ENCODE data around the gene SYNPR. TPM values are rescaled to one million over a fixed set of nuclear protein-coding genes. Genes with fewer than 3 reads are reported as not detected.

SYNPR gene
- total RNA-seq, 2 donors from 2014 or later, result not detected

GRCh38 chr3:63400246-63400860, 122.2 kb downstream of the SYNPR start:
- Histone ChIP-seq H3K4me1 (ENCODE audit: control insufficient read depth in 1 of 2, low read depth in 2 of 2) (no peaks in the 10 kb centered on the region), H3K9me3 (no peaks in the 10 kb centered on the region), H3K4me3 (no peak overlapping the region), H3K27ac (no peak overlapping the region), H3K36me3 (no peaks in the 10 kb centered on the region), H3K27me3 (replicated peaks; ENCODE audit: insufficient read depth) (no peaks in the 10 kb centered on the region)
- DNase-seq (ENCODE audit: low spot score) (no peak), ATAC-seq (ENCODE audit: insufficient number of reproducible peaks, low FRiP score, low read depth) (no peak)
- no peak for TF ChIP-seq CTCF (IDR thresholded peaks at IDR 0.05)

- TF ChIP-seq CTCF (IDR thresholded peaks at IDR 0.05), result no peak
- no peak for DNase-seq (ENCODE audit: low spot score)
- H3K36me3 ChIP-seq, result no peaks in the 10 kb centered on the region
- no peaks in the 10 kb centered on the region for H3K27me3 ChIP-seq (replicated peaks; ENCODE audit: insufficient read depth)
- no peak overlapping the region for H3K4me3 ChIP-seq
- H3K9me3 ChIP-seq, result no peaks in the 10 kb centered on the region
- H3K4me1 ChIP-seq (ENCODE audit: control insufficient read depth in 1 of 2, low read depth in 2 of 2), result no peaks in the 10 kb centered on the region
- ATAC-seq (ENCODE audit: insufficient number of reproducible peaks, low FRiP score, low read depth), result no peak
- H3K27ac ChIP-seq, result no peak overlapping the region
Measured at GRCh38 chr3:63405882-63406281, 127.8 kb downstream of the SYNPR start.

- ATAC-seq (ENCODE audit: insufficient number of reproducible peaks, low FRiP score, low read depth), result no peak
- no peak overlapping the region for H3K27ac ChIP-seq
- H3K36me3 ChIP-seq, result no peaks in the 10 kb centered on the region
- no peak overlapping the region for H3K4me3 ChIP-seq
- H3K4me1 ChIP-seq (ENCODE audit: control insufficient read depth in 1 of 2, low read depth in 2 of 2), result no peaks in the 10 kb centered on the region
- H3K9me3 ChIP-seq, result no peaks in the 10 kb centered on the region
- TF ChIP-seq CTCF (IDR thresholded peaks at IDR 0.05), result no peak
- H3K27me3 ChIP-seq (replicated peaks; ENCODE audit: insufficient read depth), result no peaks in the 10 kb centered on the region
- no peak for DNase-seq (ENCODE audit: low spot score)
Measured at GRCh38 chr3:63413523-63413922, 135.4 kb downstream of the SYNPR start.

- DNase-seq (ENCODE audit: low spot score) (no peak), ATAC-seq (ENCODE audit: insufficient number of reproducible peaks, low FRiP score, low read depth) (no peak)
- no peaks in the 10 kb centered on the region for H3K36me3 ChIP-seq
- H3K4me3 ChIP-seq, result no peak overlapping the region
- H3K9me3 ChIP-seq, result no peaks in the 10 kb centered on the region
- H3K27ac ChIP-seq, result no peak overlapping the region
- no peaks in the 10 kb centered on the region for H3K4me1 ChIP-seq (ENCODE audit: control insufficient read depth in 1 of 2, low read depth in 2 of 2)
- H3K27me3 ChIP-seq (replicated peaks; ENCODE audit: insufficient read depth), result no peaks in the 10 kb centered on the region
- no peak for TF ChIP-seq CTCF (IDR thresholded peaks at IDR 0.05)
Measured at GRCh38 chr3:63414607-63415006, 136.5 kb downstream of the SYNPR start.

- Histone ChIP-seq H3K4me3 (no peak overlapping the region), H3K36me3 (no peaks in the 10 kb centered on the region), H3K4me1 (ENCODE audit: control insufficient read depth in 1 of 2, low read depth in 2 of 2) (no peaks in the 10 kb centered on the region), H3K27ac (no peak overlapping the region), H3K27me3 (replicated peaks; ENCODE audit: insufficient read depth) (no peaks in the 10 kb centered on the region), H3K9me3 (no peaks in the 10 kb centered on the region)
- ATAC-seq (ENCODE audit: insufficient number of reproducible peaks, low FRiP score, low read depth) (no peak), DNase-seq (ENCODE audit: low spot score) (no peak)
- no peak for TF ChIP-seq CTCF (IDR thresholded peaks at IDR 0.05)
Measured at GRCh38 chr3:63429905-63430304, 151.8 kb downstream of the SYNPR start.
